HFFc6 (cell line): ENCODE measurements around the gene ITLN1. TPM values are rescaled to one million over a fixed set of nuclear protein-coding genes. Genes with fewer than 3 reads are reported as not detected.

Source experiments
- DNase-seq: peaks from one replicate; pipeline ENCODE4 v3.0.0-alpha.2; 2018
- H3K27ac Mint-ChIP-seq: 2 replicates; pipeline ENCODE4 v1.8.0; 2020; ENCODE audit warnings: mild to moderate bottlenecking, mixed read lengths
- H3K27me3 Mint-ChIP-seq: 2 replicates; pipeline ENCODE4 v1.8.0; 2021; ENCODE audit warnings: mild to moderate bottlenecking, moderate library complexity, mixed read lengths; ENCODE audit not compliant: insufficient read depth
- H3K36me3 Mint-ChIP-seq: 2 replicates; pipeline ENCODE4 v1.8.0; 2021; ENCODE audit warnings: low read depth, mixed read lengths
- H3K4me1 Mint-ChIP-seq: 2 replicates; pipeline ENCODE4 v1.8.0; 2020; ENCODE audit warnings: low read depth, mixed read lengths
- H3K4me3 Mint-ChIP-seq: 2 replicates; pipeline ENCODE4 v1.8.0; 2020; ENCODE audit warnings: mild to moderate bottlenecking, moderate library complexity, mixed read lengths
- H3K9me3 Mint-ChIP-seq: 2 replicates; pipeline ENCODE4 v1.8.0; 2020; ENCODE audit warnings: mild to moderate bottlenecking, mixed read lengths
- CTCF ChIP-seq: fragments of 200-600 bp; sonication (generic); IDR thresholded peaks from 2 replicates; pipeline ENCODE4 v1.5.0; 2021; ENCODE audit warnings: antibody characterized with exemption, mild to moderate bottlenecking
- total RNA-seq, 6 experiments: library from RNA; stranded (reverse); fragmentation: NEBNext Ultra II Directional; extraction: Animal tissue kit (Norgen Biotek cat#: 25700); gene quantifications; 2 replicates in 1 of 6; 3 replicates in 5 of 6; pipeline ENCODE4 v1.2.3, GENCODE V29; 2021

The ITLN1 gene
- total RNA-seq, 6 experiments from 2014 or later = not detected

GRCh38 chr1:160838888-160839287 is 46.1 kb downstream of the ITLN1 start:
- peaks cover 6% of the 10 kb centered on the region for H3K4me1 Mint-ChIP-seq
- H3K36me3 Mint-ChIP-seq = no peaks in the 10 kb centered on the region
- no peak overlapping the region for H3K27ac Mint-ChIP-seq
- H3K4me3 Mint-ChIP-seq = no peak overlapping the region
- TF ChIP-seq CTCF = no peak
- no peaks in the 10 kb centered on the region for H3K9me3 Mint-ChIP-seq
- peaks cover 23% of the 10 kb centered on the region for H3K27me3 Mint-ChIP-seq
- no peak for DNase-seq

GRCh38 chr1:160837558-160838205 is 47.3 kb downstream of the ITLN1 start:
- Mint-ChIP-seq H3K27me3 (peaks cover 27% of the 10 kb centered on the region), H3K36me3 (no peaks in the 10 kb centered on the region), H3K27ac (no peak overlapping the region), H3K9me3 (no peaks in the 10 kb centered on the region), H3K4me3 (no peak overlapping the region), H3K4me1 (peaks cover 6% of the 10 kb centered on the region)
- DNase-seq = peak; percentile 57
- no peak for TF ChIP-seq CTCF

GRCh38 chr1:160836981-160837557 is 47.9 kb downstream of the ITLN1 start:
- no peaks in the 10 kb centered on the region for H3K9me3 Mint-ChIP-seq
- H3K27me3 Mint-ChIP-seq = peaks cover 27% of the 10 kb centered on the region
- no peak for DNase-seq
- H3K4me1 Mint-ChIP-seq = peaks cover 6% of the 10 kb centered on the region
- TF ChIP-seq CTCF = no peak
- no peaks in the 10 kb centered on the region for H3K36me3 Mint-ChIP-seq
- no peak overlapping the region for H3K4me3 Mint-ChIP-seq
- H3K27ac Mint-ChIP-seq = no peak overlapping the region

- Mint-ChIP-seq H3K4me3 (no peak overlapping the region), H3K27me3 (peaks cover 24% of the 10 kb centered on the region), H3K36me3 (no peaks in the 10 kb centered on the region), H3K9me3 (no peaks in the 10 kb centered on the region), H3K4me1 (peaks cover 6% of the 10 kb centered on the region), H3K27ac (no peak overlapping the region)
- no peak for DNase-seq
- TF ChIP-seq CTCF = no peak
Measured at GRCh38 chr1:160836561-160836960, 48.4 kb downstream of the ITLN1 start.

GRCh38 chr1:160835751-160836150 is 49.2 kb downstream of the ITLN1 start:
- Mint-ChIP-seq H3K4me1 (peaks cover 6% of the 10 kb centered on the region), H3K9me3 (no peaks in the 10 kb centered on the region), H3K36me3 (no peaks in the 10 kb centered on the region), H3K4me3 (no peak overlapping the region), H3K27me3 (peaks cover 20% of the 10 kb centered on the region), H3K27ac (no peak overlapping the region)
- TF ChIP-seq CTCF = no peak
- no peak for DNase-seq
